ENCODE results near the gene IGDCC3.

- TF ChIP-seq, protein P1, sequence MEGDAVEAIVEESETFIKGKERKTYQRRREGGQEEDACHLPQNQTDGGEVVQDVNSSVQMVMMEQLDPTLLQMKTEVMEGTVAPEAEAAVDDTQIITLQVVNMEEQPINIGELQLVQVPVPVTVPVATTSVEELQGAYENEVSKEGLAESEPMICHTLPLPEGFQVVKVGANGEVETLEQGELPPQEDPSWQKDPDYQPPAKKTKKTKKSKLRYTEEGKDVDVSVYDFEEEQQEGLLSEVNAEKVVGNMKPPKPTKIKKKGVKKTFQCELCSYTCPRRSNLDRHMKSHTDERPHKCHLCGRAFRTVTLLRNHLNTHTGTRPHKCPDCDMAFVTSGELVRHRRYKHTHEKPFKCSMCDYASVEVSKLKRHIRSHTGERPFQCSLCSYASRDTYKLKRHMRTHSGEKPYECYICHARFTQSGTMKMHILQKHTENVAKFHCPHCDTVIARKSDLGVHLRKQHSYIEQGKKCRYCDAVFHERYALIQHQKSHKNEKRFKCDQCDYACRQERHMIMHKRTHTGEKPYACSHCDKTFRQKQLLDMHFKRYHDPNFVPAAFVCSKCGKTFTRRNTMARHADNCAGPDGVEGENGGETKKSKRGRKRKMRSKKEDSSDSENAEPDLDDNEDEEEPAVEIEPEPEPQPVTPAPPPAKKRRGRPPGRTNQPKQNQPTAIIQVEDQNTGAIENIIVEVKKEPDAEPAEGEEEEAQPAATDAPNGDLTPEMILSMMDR (IDR thresholded peaks at IDR 0.05; ENCODE audit: extremely low read depth in 1 of 2, insufficient read depth in 1 of 2, low read depth in 1 of 2, low read length in 2 of 2), result no peak
- TF ChIP-seq POLR2A (IDR thresholded peaks at IDR 0.05; ENCODE audit: low read depth, low read length) (no peak), POLR2AphosphoS5 (IDR thresholded peaks at IDR 0.05; ENCODE audit: insufficient read depth, low read depth, low read length) (no peak), EZH2 (IDR thresholded peaks at IDR 0.05; ENCODE audit: borderline replicate concordance, low read depth, low read length, severe bottlenecking) (no peak), JUN (IDR thresholded peaks at IDR 0.05; ENCODE audit: borderline replicate concordance, insufficient read depth, insufficient read length, low read depth) (no peak), FOS (IDR thresholded peaks at IDR 0.05; ENCODE audit: borderline replicate concordance, insufficient read depth, low read length) (no peak), MYC (IDR thresholded peaks at IDR 0.05; ENCODE audit: low read depth, low read length) (no peak), GATA2 (IDR thresholded peaks at IDR 0.05; ENCODE audit: insufficient read depth, insufficient read length, low read depth, low read length) (no peak)
- TF ChIP-seq, protein P2, sequence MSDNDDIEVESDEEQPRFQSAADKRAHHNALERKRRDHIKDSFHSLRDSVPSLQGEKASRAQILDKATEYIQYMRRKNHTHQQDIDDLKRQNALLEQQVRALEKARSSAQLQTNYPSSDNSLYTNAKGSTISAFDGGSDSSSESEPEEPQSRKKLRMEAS (IDR thresholded peaks at IDR 0.05; ENCODE audit: insufficient read depth, insufficient read length), result no peak
These were observed 22.2 kb upstream of the IGDCC3 start for GRCh38 chr15:65399997-65400396.
